IPS-15b (cell line): Measurements from ENCODE around the gene NPC1.
"Not testable (repeated sequence)": the region's sequence is repeated elsewhere in the genome, so short reads cannot be mapped to it uniquely, and the experiment has no call there.

ENCODE experiments used
- H3K27me3 ChIP-seq: one replicate; pipeline ENCODE4 v1.6.1; 2013; ENCODE audit warnings: low read length; ENCODE audit not compliant: control insufficient read depth, insufficient read depth
- H3K36me3 ChIP-seq: one replicate; pipeline ENCODE4 v1.6.1; 2013; ENCODE audit warnings: low read length; ENCODE audit not compliant: control insufficient read depth, insufficient read depth
- H3K4me1 ChIP-seq: one replicate; pipeline ENCODE4 v1.6.1; 2013; ENCODE audit warnings: mild to moderate bottlenecking, low read length; ENCODE audit not compliant: control insufficient read depth, insufficient read depth
- H3K4me3 ChIP-seq: one replicate; pipeline ENCODE4 v1.5.1; 2013; ENCODE audit warnings: low read depth, low read length
- H3K9ac ChIP-seq: one replicate; pipeline ENCODE4 v1.6.1; 2013; ENCODE audit warnings: low read depth, mild to moderate bottlenecking, low read length
- H3K9me3 ChIP-seq: one replicate; pipeline ENCODE4 v1.6.1; 2013; ENCODE audit warnings: mild to moderate bottlenecking, low read length; ENCODE audit not compliant: control insufficient read depth, insufficient read depth

The NPC1 gene

DNA sequence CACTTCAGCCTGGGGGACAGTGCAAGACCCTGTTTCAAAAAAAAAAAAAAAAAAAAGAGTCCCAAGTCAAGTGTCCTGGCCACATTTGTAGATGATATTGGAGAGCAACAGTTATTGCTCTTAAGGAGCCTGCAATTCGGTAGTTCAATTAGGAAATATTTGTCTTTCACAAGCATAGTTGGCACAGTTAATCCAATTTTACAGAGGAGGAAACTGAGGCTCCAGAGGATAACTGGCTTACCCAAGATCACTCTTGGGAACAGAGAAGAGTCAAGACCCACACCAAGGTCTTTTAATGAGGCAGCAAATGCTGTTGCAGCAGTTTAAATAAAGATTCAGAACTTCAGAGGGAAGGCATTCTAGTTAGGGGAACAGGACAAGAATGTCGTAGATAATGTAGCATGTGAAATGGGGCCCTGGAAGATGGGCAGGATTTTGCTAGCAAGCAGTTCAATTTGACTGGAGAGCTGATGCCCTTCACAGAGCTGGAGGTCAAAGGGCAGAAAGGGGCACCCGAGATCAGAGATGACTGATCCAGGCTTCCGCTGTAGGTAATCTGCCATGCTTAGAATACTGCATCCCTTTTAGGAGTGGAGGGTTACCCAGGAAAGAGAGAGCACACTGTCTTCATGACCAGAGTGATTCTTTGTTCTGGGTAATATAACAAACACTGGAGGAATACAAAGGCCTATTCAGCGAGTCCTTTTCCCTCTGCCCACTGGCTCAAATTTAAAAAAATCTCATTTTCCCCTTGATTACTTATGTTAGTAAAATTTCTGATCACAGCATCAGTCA, 3.0 kb downstream of the NPC1 start:
- no peaks in the 10 kb centered on the region for H3K9me3 ChIP-seq

DNA sequence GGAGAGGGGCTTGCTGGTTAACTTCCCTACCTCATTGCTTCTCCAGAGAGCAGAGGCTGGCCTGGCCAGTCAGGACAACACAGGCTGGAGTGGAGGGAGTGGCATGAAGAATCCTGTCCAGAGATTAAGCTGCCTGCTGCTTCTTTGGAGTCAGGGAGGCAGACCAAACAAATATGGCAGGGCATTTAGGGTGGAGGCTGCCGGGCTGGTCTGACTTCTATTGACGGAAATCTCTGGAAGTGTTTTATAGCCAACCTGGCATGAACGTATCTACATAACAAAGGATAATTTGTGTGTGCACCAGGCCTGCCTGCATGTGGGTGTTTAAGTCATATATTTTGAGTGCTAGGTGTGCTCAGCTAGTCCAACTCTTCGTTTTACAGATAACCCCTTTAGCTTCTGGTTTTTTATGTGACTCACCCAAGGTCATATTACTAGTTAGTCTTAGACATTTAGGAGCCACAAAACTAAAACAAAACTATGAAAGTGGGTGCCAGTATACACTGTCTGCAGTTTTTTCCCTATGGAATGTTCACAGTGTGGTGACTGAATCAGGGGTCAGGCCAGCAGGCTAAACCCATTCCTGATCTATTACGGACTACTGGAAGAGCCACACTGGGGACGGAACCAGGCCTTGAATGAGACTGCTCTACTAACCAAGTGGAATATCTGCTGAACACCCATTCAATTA, 5.5 kb downstream of the NPC1 start:
- no peak overlapping the region for H3K9ac ChIP-seq

More for the DNA sequence above, 3.0 kb downstream of the NPC1 start:
- H3K36me3 ChIP-seq = no peaks in the 10 kb centered on the region
- no peak overlapping the region for H3K4me3 ChIP-seq
- no peaks in the 10 kb centered on the region for H3K4me1 ChIP-seq
- H3K9ac ChIP-seq = no peak overlapping the region
- peaks cover 3% of the 10 kb centered on the region for H3K27me3 ChIP-seq

DNA sequence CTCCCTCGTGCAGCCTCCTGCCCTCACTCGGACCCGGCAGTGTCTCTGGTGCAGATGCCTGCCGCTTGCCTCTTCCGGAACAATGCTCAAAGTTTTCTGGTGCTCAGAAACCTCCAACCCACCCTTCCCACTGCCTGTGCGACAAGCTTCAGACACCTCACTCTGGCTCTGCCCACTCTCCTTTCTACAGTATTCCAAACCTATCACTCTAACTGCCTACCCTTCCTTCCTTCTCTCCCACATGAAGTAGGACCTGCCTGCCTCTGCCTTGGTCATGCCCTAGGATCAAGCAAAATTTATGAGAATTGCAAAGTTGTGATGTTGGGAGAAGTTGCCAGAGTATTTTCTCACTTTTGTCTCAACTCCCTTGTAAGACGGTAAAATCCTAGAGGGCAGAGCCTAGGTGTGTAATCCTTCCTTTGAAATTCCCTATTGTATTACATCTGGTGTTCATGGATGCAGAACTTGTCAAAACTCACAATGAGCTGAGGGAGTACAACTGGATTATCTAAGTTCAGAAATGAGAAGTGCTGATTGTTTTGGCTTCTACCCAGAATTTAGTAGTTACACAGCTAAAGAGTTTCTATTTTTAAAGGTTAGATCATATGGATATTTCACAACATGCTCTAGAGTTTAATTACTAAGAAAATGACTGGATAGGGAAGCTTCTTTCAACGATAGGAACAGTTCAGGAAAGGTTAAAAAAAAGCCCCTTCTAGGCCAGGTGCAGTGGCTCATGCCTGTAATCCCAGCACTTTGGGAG, 7.2 kb downstream of the NPC1 start:
- no peak overlapping the region for H3K9ac ChIP-seq
- H3K27me3 ChIP-seq = no peaks in the 10 kb centered on the region
- no peaks in the 10 kb centered on the region for H3K4me1 ChIP-seq
- no peaks in the 10 kb centered on the region for H3K36me3 ChIP-seq
- H3K4me3 ChIP-seq = no peak overlapping the region
- no peaks in the 10 kb centered on the region for H3K9me3 ChIP-seq

More for the DNA sequence above, 5.5 kb downstream of the NPC1 start:
- Histone ChIP-seq H3K4me1 (no peaks in the 10 kb centered on the region), H3K9me3 (no peaks in the 10 kb centered on the region), H3K27me3 (no peaks in the 10 kb centered on the region), H3K4me3 (no peak overlapping the region), H3K36me3 (no peaks in the 10 kb centered on the region)

DNA sequence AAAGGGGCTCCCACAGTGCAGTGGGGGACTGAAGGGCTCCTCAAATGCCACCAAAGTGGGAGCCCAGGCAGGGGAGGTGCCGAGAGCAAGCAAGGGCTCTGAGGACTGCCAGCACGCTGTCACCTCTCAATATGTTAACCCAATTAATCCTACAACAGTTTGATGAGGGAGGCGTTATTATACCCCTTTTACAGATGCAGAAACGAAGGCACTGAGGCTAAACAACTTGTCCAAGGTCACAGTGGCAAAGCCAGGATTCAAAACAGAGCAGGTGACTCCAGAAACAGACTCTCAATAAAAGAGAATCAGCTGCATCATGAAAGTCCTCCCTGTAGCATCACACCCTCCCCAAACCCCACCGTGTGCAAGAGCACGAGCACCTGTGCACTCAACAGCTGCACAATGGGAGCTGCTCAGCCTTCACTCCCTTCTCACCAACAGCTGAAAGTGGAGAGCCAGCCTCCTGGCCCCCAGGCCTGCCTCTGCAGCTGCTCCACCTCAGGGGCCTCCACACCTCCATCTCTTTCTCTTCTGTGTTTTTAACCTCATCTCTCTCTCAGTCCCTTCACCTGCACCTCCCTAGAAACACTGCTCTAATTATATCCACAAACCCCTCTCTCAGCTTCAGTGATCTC, 8.1 kb downstream of the NPC1 start:
- Histone ChIP-seq H3K27me3 (no peaks in the 10 kb centered on the region), H3K4me1 (no peaks in the 10 kb centered on the region), H3K9ac (no peak overlapping the region), H3K4me3 (no peak overlapping the region), H3K9me3 (no peaks in the 10 kb centered on the region), H3K36me3 (no peaks in the 10 kb centered on the region)

DNA sequence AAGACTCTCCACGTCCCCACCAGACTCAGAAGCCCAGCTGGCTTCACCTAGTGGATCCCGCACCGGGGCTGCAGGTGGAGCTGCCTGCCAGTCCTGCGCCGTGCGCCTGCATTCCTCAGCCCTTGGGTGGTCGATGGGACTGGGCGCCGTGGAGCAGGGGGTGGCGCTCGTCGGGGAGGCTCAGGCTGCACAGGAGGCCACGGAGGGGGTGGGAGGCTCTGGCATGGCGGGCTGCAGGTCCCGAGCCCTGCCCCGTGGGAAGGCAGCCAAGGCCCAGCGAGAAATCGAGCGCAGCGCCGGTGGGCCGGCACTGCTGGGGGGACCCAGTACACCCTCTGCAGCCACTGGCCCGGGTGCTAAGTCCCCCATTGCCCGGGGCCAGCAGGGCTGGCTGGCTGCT, 8.8 kb downstream of the NPC1 start:
- H3K9me3 ChIP-seq, H3K27me3 ChIP-seq, H3K4me3 ChIP-seq, H3K4me1 ChIP-seq, H3K36me3 ChIP-seq, H3K9ac ChIP-seq: not testable (repeated sequence)

DNA sequence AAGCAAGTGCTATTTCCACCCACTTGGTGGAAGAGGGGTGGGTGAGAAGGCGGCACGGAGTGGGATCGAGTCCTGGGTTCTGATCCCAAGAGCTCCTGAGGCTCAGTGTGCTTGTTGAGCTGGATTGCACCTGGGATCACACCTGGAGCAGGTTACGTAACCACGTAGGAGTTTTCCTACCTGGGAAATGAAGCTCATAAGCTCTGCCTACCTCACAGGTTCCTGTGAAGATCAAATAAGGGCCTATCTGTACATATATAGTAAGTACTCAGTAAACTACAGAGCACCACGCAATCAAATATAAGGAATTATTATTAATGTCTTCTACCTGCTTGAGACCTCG, 11.0 kb downstream of the NPC1 start:
- Histone ChIP-seq H3K9me3 (no peaks in the 10 kb centered on the region), H3K27me3 (no peaks in the 10 kb centered on the region), H3K4me1 (no peaks in the 10 kb centered on the region), H3K9ac (no peak overlapping the region), H3K36me3 (peaks cover 2% of the 10 kb centered on the region), H3K4me3 (no peak overlapping the region)

DNA sequence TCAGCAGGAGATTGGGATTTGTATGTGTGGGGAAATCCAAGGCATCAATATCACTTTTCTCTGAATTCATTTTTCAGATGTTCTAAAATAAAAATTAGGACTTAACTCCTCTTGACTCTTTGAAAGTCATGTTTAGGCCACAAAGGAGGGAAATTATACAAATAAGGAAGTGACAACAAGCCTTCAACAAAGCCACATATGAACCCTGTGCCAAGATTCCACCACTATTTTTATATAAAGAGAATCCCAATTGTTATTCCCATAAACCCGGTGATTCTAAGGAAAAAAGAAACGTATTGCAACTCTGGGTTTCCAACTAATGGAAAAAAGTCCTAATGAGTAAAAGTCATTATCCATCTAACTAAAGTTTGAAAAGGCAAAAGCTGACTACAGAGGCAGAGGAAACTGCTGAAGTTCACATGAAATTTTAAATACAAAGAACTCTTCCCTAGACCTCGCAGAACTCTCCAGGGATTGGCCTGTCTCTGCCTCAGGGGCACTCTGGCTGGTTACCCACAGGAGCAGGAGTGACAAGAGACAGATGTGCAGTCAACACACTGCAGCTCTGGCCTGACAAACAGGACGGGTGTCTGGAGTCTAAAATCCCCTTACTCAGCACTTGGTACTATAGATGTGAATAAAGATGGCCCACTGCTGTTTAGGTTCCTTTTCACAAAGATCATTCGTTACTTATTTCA, 11.5 kb downstream of the NPC1 start:
- no peaks in the 10 kb centered on the region for H3K4me1 ChIP-seq
- H3K36me3 ChIP-seq = peaks cover 4% of the 10 kb centered on the region
- no peaks in the 10 kb centered on the region for H3K9me3 ChIP-seq
- peak overlapping the region; percentile 2 for H3K9ac ChIP-seq
- H3K4me3 ChIP-seq = no peak overlapping the region
- H3K27me3 ChIP-seq = no peaks in the 10 kb centered on the region

DNA sequence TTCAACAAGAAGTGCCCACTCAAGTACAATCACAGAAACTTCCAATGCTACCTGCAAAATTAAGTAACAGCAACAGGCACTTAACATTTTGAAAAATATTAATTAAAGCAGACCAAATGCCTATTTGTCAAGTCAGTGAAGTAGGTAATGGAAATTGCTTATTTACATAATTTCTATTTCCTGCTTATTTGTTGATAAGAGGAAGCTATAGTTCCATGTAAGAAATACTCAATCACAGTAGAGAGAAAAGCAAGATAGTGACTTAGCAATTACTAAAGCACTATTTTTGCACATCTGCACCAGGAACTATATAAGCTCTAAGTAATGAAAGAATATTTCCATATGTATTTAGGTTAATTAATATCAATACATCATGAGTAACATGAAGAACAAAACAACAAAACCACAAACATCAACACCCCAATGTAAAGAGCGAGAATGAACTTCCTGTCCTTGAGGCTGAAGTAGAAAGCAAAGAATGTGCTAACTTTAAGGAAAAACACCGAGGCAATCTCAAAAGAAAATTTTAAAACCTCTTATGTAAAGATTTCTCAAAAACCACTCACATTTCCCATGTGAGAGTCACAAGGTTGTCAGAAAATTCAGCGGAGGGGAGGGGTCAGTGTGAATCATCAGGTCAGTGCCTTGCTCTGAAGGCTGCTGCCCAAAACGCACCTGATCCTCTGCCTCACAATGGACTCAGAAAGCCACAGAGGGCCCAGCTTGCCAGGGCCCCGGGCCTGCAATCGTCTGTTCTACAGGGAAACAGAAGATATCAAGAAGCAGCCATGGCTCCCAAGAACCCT, 12.5 kb downstream of the NPC1 start:
- no peaks in the 10 kb centered on the region for H3K9me3 ChIP-seq
- H3K9ac ChIP-seq = no peak overlapping the region
- no peaks in the 10 kb centered on the region for H3K27me3 ChIP-seq
- H3K4me1 ChIP-seq = no peaks in the 10 kb centered on the region
- no peak overlapping the region for H3K4me3 ChIP-seq
- peaks cover 6% of the 10 kb centered on the region for H3K36me3 ChIP-seq

DNA sequence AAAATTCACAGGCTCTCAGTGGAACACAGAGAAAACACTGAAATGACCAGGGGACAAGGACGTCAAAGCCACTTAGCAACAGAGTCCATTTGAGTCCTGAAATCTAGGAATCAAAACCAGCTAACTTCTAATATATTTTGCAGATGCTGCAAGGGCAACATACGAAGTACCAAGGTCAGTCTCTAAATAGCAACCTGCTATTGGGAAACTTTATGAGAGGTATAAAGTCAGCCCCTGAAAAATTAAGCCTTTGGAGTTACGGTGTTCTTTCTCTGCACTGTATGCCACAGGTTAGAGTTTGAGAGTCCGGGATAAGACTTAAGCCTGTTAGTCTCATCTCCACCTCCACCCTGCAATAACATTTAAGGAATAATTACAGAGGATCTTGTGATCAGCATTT, 13.3 kb downstream of the NPC1 start:
- no peaks in the 10 kb centered on the region for H3K27me3 ChIP-seq
- no peaks in the 10 kb centered on the region for H3K4me1 ChIP-seq
- no peak overlapping the region for H3K9ac ChIP-seq
- H3K4me3 ChIP-seq = no peak overlapping the region
- no peaks in the 10 kb centered on the region for H3K9me3 ChIP-seq
- peaks cover 11% of the 10 kb centered on the region for H3K36me3 ChIP-seq

DNA sequence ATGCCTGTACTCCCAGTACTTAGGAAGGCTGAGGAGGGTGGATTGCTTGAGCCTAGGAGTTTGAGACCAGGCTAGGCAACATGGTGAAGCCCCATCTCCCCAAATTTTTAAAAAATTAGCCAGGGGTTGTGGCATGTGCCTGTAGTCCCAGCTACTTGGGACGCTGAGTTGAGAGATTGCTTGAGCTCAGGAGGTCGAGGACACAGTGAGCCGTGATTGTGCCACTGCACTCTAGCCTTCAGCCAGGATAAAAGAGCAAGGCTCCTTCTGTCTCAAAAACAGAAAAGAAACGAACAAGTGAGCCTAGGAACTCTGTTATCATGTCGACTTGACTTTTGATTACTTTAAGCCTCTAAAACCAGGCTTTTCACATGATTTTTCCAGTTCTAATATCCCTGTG, 13.7 kb downstream of the NPC1 start:
- Histone ChIP-seq H3K9ac (no peak overlapping the region), H3K36me3 (peaks cover 12% of the 10 kb centered on the region)

More for the DNA sequence above, 13.7 kb downstream of the NPC1 start:
- H3K4me1 ChIP-seq = no peaks in the 10 kb centered on the region
- no peaks in the 10 kb centered on the region for H3K27me3 ChIP-seq
- no peaks in the 10 kb centered on the region for H3K9me3 ChIP-seq
- H3K4me3 ChIP-seq = no peak overlapping the region
